Measurements from ENCODE around the gene SPTLC2. TPM values are rescaled to one million over a fixed set of nuclear protein-coding genes. Genes with fewer than 3 reads are reported as not detected.
A peak's percentile ranks its signal among the peaks of the same experiment; 100 is the strongest.
"Not testable (repeated sequence)": the region's sequence is repeated elsewhere in the genome, so short reads cannot be mapped to it uniquely, and the experiment has no call there.

The SPTLC2 gene
- total RNA-seq, 1 donor from 2014 or later: 40.9 TPM

DNA sequence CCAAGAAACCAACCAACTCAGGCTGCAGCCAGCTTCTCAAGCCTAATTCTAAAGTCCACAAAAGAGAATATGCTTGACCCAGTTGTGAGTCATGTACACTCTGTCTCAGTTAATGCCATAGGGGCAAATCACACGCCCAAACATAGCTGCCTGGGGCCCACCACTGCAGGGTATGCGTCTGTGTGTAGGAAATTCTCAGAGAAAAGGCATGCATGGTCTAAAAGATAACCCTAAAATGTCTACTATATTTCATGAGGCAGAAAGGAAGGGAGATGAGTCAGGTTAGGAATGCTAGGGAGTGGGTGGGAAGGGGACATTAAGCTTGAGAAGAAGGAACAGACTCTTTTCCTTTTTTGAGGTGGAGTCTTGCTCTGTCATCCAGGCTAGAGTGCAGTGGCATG, 22.3 kb upstream of the SPTLC2 start:
- Mint-ChIP-seq H3K27ac (peak overlapping the region; percentile 63), H3K27me3 (peaks cover 4% of the 10 kb centered on the region), H3K9me3 (peaks cover 5% of the 10 kb centered on the region), H3K4me3 (no peak overlapping the region), H3K4me1 (ENCODE audit: unreplicated experiment) (peaks cover 8% of the 10 kb centered on the region), H3K36me3 (no peaks in the 10 kb centered on the region)
- no peak for DNase-seq (ENCODE audit: extremely low spot score, unreplicated experiment)
- TF ChIP-seq, protein P1, sequence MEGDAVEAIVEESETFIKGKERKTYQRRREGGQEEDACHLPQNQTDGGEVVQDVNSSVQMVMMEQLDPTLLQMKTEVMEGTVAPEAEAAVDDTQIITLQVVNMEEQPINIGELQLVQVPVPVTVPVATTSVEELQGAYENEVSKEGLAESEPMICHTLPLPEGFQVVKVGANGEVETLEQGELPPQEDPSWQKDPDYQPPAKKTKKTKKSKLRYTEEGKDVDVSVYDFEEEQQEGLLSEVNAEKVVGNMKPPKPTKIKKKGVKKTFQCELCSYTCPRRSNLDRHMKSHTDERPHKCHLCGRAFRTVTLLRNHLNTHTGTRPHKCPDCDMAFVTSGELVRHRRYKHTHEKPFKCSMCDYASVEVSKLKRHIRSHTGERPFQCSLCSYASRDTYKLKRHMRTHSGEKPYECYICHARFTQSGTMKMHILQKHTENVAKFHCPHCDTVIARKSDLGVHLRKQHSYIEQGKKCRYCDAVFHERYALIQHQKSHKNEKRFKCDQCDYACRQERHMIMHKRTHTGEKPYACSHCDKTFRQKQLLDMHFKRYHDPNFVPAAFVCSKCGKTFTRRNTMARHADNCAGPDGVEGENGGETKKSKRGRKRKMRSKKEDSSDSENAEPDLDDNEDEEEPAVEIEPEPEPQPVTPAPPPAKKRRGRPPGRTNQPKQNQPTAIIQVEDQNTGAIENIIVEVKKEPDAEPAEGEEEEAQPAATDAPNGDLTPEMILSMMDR (conservative IDR thresholded peaks at IDR 0.05): no peak

DNA sequence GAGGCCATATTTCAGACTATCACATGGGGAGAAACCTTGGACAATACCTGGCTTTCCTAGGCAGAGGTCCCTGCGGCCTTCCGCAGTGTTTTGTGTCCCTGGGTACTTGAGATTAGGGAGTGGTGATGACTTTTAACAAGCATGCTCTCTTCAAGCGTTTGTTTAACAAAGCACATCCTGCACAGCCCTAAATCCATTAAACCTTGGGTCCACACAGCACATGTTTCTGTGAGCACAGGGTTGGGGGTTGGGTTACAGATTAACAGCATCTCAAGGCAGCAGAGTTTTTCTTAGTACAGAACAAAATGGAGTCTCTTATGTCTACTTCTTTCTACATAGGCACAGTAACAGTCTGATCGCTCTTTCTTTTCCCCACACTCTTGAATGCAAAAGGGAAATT, 19.4 kb upstream of the SPTLC2 start:
- not testable (repeated sequence) for H3K9me3 Mint-ChIP-seq; H3K27me3 Mint-ChIP-seq; H3K36me3 Mint-ChIP-seq; DNase-seq (ENCODE audit: extremely low spot score, unreplicated experiment); H3K4me1 Mint-ChIP-seq (ENCODE audit: unreplicated experiment); H3K4me3 Mint-ChIP-seq; H3K27ac Mint-ChIP-seq

DNA sequence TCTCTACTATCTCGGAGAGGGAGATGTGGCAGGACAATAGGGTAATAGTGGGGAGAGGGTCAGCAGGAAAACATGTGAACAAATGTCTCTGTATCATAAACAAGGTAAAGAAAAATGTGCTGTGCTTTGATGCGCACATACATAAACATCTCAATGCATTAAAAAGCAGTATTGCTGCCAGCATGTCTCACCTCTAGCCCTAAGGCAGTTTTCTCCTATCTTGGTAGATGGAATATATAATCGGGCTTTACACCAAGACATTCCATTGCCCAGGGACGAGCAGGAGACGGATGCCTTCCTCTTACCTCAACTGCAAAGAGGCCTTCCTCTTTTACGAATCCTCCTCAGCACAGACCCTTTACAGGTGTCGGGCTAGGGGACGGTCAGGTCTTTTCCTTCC, 19.0 kb upstream of the SPTLC2 start:
- H3K4me1 Mint-ChIP-seq (ENCODE audit: unreplicated experiment); H3K4me3 Mint-ChIP-seq; H3K27me3 Mint-ChIP-seq; H3K9me3 Mint-ChIP-seq; DNase-seq (ENCODE audit: extremely low spot score, unreplicated experiment); H3K36me3 Mint-ChIP-seq; H3K27ac Mint-ChIP-seq: not testable (repeated sequence)

DNA sequence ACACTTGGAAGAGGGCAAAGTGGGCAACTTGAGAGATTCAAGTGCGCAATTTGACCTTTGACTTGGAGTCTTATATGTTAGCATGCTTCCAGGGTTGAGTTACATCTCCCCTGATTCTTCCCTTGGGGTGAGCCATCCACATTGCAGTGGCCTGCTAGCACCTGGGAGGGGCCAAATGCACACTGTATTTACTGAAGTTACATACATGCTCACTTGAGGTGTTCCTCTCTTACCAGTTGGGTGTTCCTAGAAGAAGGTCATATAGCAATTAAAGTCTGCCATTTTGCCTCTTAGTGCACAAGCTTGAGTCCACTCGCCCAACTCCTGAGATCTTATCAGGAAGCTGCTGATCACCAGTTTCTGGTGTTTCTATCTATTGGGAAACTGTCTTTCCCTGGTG, 13.7 kb upstream of the SPTLC2 start:
- no peak for DNase-seq (ENCODE audit: extremely low spot score, unreplicated experiment)
- Mint-ChIP-seq H3K36me3 (no peaks in the 10 kb centered on the region), H3K27me3 (no peaks in the 10 kb centered on the region), H3K27ac (no peak overlapping the region), H3K4me3 (no peak overlapping the region), H3K4me1 (ENCODE audit: unreplicated experiment) (no peaks in the 10 kb centered on the region), H3K9me3 (peaks cover 2% of the 10 kb centered on the region)
- TF ChIP-seq, protein P1 (conservative IDR thresholded peaks at IDR 0.05): no peak

DNA sequence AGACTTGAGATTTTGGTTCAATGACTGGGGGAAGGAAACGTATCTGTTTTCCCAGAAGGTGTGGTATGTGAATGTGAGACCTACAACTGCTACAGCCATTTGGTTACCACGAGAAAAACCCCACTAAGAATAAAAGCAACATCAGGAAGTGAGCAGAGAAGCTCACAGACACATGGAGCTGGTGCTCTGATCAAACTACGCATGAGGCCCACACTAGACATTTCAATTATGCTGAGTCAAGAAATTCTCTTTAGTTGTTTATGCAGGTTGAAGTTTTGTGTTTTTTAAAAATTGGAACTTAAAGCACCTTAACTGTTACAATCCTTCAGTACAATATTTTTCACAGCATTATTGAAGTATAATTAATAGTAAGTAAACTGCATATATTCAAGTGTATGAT, 8.9 kb upstream of the SPTLC2 start:
- no peaks in the 10 kb centered on the region for H3K9me3 Mint-ChIP-seq
- H3K36me3 Mint-ChIP-seq: no peaks in the 10 kb centered on the region
- H3K27ac Mint-ChIP-seq: no peak overlapping the region
- DNase-seq (ENCODE audit: extremely low spot score, unreplicated experiment): no peak
- TF ChIP-seq, protein P1 (conservative IDR thresholded peaks at IDR 0.05): no peak
- no peaks in the 10 kb centered on the region for H3K27me3 Mint-ChIP-seq
- H3K4me3 Mint-ChIP-seq: no peak overlapping the region
- no peaks in the 10 kb centered on the region for H3K4me1 Mint-ChIP-seq (ENCODE audit: unreplicated experiment)

DNA sequence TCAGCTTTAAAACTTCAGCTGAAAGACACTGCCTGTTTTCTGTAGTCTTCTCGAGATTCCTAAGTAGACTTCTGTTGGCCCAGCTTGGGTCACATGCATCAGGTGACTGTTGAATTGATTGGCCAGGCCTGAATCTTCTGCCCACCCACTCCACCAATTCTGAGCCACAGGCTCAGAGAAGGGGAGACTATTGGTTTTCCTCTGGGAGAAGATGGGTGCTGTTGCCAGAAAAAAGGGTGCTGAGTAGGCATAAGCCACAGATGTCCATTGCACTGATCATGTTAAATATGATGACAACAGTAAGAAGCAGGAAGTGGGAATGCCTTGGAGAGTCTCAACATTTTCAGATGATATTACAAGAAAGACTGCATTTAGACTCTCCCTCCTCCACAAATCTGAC, 6.8 kb upstream of the SPTLC2 start:
- Mint-ChIP-seq H3K27ac (no peak overlapping the region), H3K9me3 (no peaks in the 10 kb centered on the region)
- TF ChIP-seq, protein P1 (conservative IDR thresholded peaks at IDR 0.05): no peak

DNA sequence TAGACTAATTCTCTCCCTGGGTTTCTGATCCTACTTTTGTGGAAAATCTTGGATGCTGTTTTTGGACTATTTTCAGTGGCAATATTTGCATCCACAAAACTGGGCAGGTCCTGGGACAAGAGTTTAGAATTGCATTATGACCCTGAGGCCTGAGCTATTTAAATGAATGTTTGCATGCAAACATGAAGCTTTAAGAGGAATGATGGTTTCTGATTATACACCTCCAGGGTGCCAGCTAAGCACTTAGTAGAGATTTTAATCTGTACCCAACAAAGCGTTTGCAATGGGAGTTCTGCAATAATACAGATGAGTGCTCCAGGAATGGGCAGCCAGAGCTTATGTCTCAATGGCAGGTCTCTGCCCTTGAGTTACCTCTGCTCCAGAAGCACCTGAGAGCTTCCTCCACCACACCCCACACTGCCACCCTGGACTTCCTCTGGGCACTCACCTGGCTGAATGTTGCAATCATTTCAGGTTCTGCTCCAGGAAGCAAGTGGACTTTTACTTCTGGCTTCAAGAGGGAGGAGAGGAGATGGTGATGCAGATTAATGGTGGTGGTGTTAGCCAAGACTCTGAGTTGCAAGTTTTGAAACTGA, 6.0 kb upstream of the SPTLC2 start:
- Mint-ChIP-seq H3K36me3 (no peaks in the 10 kb centered on the region), H3K4me1 (ENCODE audit: unreplicated experiment) (no peaks in the 10 kb centered on the region), H3K27ac (no peak overlapping the region), H3K4me3 (no peak overlapping the region), H3K27me3 (peaks cover 4% of the 10 kb centered on the region), H3K9me3 (no peaks in the 10 kb centered on the region)
- TF ChIP-seq, protein P1 (conservative IDR thresholded peaks at IDR 0.05): no peak
- no peak for DNase-seq (ENCODE audit: extremely low spot score, unreplicated experiment)

More for the DNA sequence above, 6.8 kb upstream of the SPTLC2 start:
- H3K4me1 Mint-ChIP-seq (ENCODE audit: unreplicated experiment): no peaks in the 10 kb centered on the region
- H3K4me3 Mint-ChIP-seq: no peak overlapping the region
- no peaks in the 10 kb centered on the region for H3K36me3 Mint-ChIP-seq
- no peaks in the 10 kb centered on the region for H3K27me3 Mint-ChIP-seq
- no peak for DNase-seq (ENCODE audit: extremely low spot score, unreplicated experiment)
